ENCODE measurements around the gene FRMPD4.

DNA sequence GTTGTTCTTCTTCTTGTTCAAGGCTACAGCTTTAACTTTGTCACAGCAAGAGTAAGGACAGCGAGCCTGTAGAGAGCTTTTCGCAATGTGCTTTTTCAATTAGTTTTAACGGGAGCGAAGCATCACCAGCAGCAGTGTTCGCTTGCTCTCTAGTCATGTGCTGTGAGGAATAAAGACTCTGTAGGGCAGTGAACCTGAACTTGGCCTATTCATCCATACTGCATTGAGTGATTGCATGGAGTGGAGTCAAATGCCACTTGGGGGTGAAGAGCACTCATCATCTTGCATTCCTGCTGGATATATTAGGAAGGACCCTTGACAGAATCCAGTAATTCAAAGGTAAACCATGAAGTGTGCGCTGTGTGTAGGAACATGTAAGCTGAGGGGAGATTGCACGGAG lies 240.0 kb downstream of the FRMPD4 start:
- TF ChIP-seq ZFP30 (CRISPR knock-in tag; IDR thresholded peaks at IDR 0.05) (no peak), ARNTL (CRISPR knock-in tag; IDR thresholded peaks at IDR 0.05; ENCODE audit: borderline replicate concordance, low read depth) (no peak), ZNF8 (CRISPR knock-in tag; IDR thresholded peaks at IDR 0.05) (no peak), RARB (CRISPR knock-in tag; IDR thresholded peaks at IDR 0.05) (no peak), ZFP3 (CRISPR knock-in tag; IDR thresholded peaks at IDR 0.05) (no peak), BACH2 (CRISPR knock-in tag; IDR thresholded peaks at IDR 0.05; ENCODE audit: borderline replicate concordance) (no peak), OSR1 (CRISPR knock-in tag; IDR thresholded peaks at IDR 0.05) (no peak), CSDC2 (CRISPR knock-in tag; IDR thresholded peaks at IDR 0.05) (no peak), ESRRG (CRISPR knock-in tag; IDR thresholded peaks at IDR 0.05) (no peak)
- TF ChIP-seq, protein P1, sequence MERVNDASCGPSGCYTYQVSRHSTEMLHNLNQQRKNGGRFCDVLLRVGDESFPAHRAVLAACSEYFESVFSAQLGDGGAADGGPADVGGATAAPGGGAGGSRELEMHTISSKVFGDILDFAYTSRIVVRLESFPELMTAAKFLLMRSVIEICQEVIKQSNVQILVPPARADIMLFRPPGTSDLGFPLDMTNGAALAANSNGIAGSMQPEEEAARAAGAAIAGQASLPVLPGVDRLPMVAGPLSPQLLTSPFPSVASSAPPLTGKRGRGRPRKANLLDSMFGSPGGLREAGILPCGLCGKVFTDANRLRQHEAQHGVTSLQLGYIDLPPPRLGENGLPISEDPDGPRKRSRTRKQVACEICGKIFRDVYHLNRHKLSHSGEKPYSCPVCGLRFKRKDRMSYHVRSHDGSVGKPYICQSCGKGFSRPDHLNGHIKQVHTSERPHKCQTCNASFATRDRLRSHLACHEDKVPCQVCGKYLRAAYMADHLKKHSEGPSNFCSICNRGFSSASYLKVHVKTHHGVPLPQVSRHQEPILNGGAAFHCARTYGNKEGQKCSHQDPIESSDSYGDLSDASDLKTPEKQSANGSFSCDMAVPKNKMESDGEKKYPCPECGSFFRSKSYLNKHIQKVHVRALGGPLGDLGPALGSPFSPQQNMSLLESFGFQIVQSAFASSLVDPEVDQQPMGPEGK (CRISPR knock-in tag; IDR thresholded peaks at IDR 0.05; ENCODE audit: borderline replicate concordance): no peak
- TF ChIP-seq, protein P2, sequence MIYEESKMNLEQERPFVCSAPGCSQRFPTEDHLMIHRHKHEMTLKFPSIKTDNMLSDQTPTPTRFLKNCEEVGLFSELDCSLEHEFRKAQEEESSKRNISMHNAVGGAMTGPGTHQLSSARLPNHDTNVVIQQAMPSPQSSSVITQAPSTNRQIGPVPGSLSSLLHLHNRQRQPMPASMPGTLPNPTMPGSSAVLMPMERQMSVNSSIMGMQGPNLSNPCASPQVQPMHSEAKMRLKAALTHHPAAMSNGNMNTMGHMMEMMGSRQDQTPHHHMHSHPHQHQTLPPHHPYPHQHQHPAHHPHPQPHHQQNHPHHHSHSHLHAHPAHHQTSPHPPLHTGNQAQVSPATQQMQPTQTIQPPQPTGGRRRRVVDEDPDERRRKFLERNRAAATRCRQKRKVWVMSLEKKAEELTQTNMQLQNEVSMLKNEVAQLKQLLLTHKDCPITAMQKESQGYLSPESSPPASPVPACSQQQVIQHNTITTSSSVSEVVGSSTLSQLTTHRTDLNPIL (CRISPR knock-in tag; IDR thresholded peaks at IDR 0.05; ENCODE audit: low read depth): no peak

Measured in SK-N-SH treated with all-trans-retinoic acid at 6 μM for 48 hours (cell line).